Common myeloid progenitor, CD34-positive (primary cell): ENCODE results near the gene C5orf24.
"Not testable (repeated sequence)": the region's sequence is repeated elsewhere in the genome, so short reads cannot be mapped to it uniquely, and the experiment has no call there.

Experiments used
- CTCF ChIA-PET: fragments of 350-600 bp; sonication (Branson Sonifier 250); formaldehyde crosslinking; loops from one replicate; lab custom pipeline; 2021; ENCODE audit warnings: antibody characterized with exemption; lab: Charles Lee
- POLR2A ChIA-PET: fragments of 350-600 bp; sonication (Branson Sonifier 250); formaldehyde crosslinking; loops from one replicate; lab custom pipeline; 2021; ENCODE audit warnings: antibody characterized with exemption; lab: Charles Lee
- DNase-seq, 3 donors: peaks; one replicate each; pipeline versions ENCODE4 v3.0.0 to v3.0.0-alpha.2; 2013
- H3K27ac ChIP-seq, 2 experiments: 1 replicate in 1 of 2; 2 replicates in 1 of 2; pipeline ENCODE4 v1.7.0; 2013; ENCODE audit warnings: inconsistent platforms in 2 of 2, low read length in 2 of 2, mild to moderate bottlenecking in 2 of 2, low read depth in 1 of 2, moderate library complexity in 1 of 2; ENCODE audit not compliant: severe bottlenecking in 2 of 2, insufficient read depth in 1 of 2, poor library complexity in 1 of 2
- H3K27me3 ChIP-seq, 5 experiments: replicated peaks in 2 of 5; 1 replicate in 3 of 5; 2 replicates in 2 of 5; pipeline versions ENCODE4 v1.6.1 to v1.7.0; 2013; ENCODE audit warnings: low read length in 4 of 5, mild to moderate bottlenecking in 2 of 5, moderate library complexity in 2 of 5, inconsistent platforms in 1 of 5; ENCODE audit not compliant: insufficient read depth in 5 of 5, control insufficient read depth in 4 of 5
- H3K36me3 ChIP-seq, 4 experiments: 1 replicate in 2 of 4; 2 replicates in 2 of 4; pipeline versions ENCODE4 v1.6.1 to v1.7.0; 2013; ENCODE audit warnings: low read length in 3 of 4, control low read depth in 1 of 4, mild to moderate bottlenecking in 1 of 4; ENCODE audit not compliant: control insufficient read depth in 4 of 4, insufficient read depth in 4 of 4
- H3K4me1 ChIP-seq, 4 experiments: 1 replicate in 3 of 4; 2 replicates in 1 of 4; pipeline versions ENCODE4 v1.6.1 to v1.7.1; 2013; ENCODE audit warnings: low read length in 3 of 4, mild to moderate bottlenecking in 3 of 4, control low read depth in 1 of 4, inconsistent platforms in 1 of 4, moderate library complexity in 1 of 4; ENCODE audit not compliant: control insufficient read depth in 4 of 4, insufficient read depth in 4 of 4; ENCODE audit errors: control extremely low read depth in 1 of 4
- H3K4me3 ChIP-seq, 7 experiments: 1 replicate in 4 of 7; 2 replicates in 3 of 7; pipeline versions ENCODE4 v1.5.1 to v1.7.0; 2013; ENCODE audit warnings: mild to moderate bottlenecking in 7 of 7, low read length in 6 of 7, moderate library complexity in 6 of 7, inconsistent platforms in 2 of 7, low read depth in 2 of 7, control low read depth in 1 of 7; ENCODE audit not compliant: insufficient read depth in 4 of 7, control insufficient read depth in 1 of 7; ENCODE audit errors: extremely low read depth in 1 of 7
- H3K9me3 ChIP-seq, 5 experiments: 1 replicate in 4 of 5; 2 replicates in 1 of 5; pipeline versions ENCODE4 v1.6.1 to v1.7.1; 2013; ENCODE audit warnings: low read length in 4 of 5, mild to moderate bottlenecking in 2 of 5, inconsistent platforms in 1 of 5, low read depth in 1 of 5, moderate library complexity in 1 of 5; ENCODE audit not compliant: control insufficient read depth in 4 of 5, insufficient read depth in 2 of 5; ENCODE audit errors: control extremely low read depth in 1 of 5
- WGBS: methylation state at CpG from one replicate; pipeline ENCODE4 v1.1.5; 2013; ENCODE audit not compliant: insufficient coverage; 5-methylcytosine and 5-hydroxymethylcytosine counted together

The C5orf24 gene

GRCh38 chr5:134881711-134882110, 35.9 kb downstream of the C5orf24 start:
- H3K4me3 ChIP-seq, DNase-seq, H3K36me3 ChIP-seq, POLR2A ChIA-PET, H3K4me1 ChIP-seq, H3K27ac ChIP-seq, CTCF ChIA-PET, H3K27me3 ChIP-seq, H3K9me3 ChIP-seq: not testable (repeated sequence)
- 91% methylated on average over 14 of the region's 30 CpGs for WGBS

GRCh38 chr5:134887593-134888159, 41.9 kb downstream of the C5orf24 start:
- Histone ChIP-seq H3K27me3 (no peaks in the 10 kb centered on the region), H3K4me1 (no peaks in the 10 kb centered on the region), H3K36me3 (peaks cover 15 to 35% (median 23%) of the 10 kb centered on the region in 4 experiments), H3K9me3 (peaks cover 0 to 10% (median 0%) of the 10 kb centered on the region in 5 experiments), H3K27ac (no peak overlapping the region), H3K4me3 (no peak overlapping the region)
- DNase-seq = no peak
- 97% methylated on average over 14 of the region's 14 CpGs for WGBS
- CTCF ChIA-PET = no interaction called here
- POLR2A ChIA-PET = no interaction called here

- no peaks in the 10 kb centered on the region for H3K4me1 ChIP-seq
- no peak overlapping the region for H3K27ac ChIP-seq
- 98% methylated on average over 7 of the region's 8 CpGs for WGBS
- no peak overlapping the region for H3K4me3 ChIP-seq
- no peaks in the 10 kb centered on the region for H3K27me3 ChIP-seq
- peaks cover 0 to 10% (median 0%) of the 10 kb centered on the region in 5 experiments for H3K9me3 ChIP-seq
- ChIA-PET CTCF (no interaction called here), POLR2A (no interaction called here)
- peaks cover 24 to 43% (median 28%) of the 10 kb centered on the region in 4 experiments for H3K36me3 ChIP-seq
- DNase-seq = no peak
Measured at GRCh38 chr5:134889335-134889734, 43.6 kb downstream of the C5orf24 start.

- no peaks in the 10 kb centered on the region for H3K4me1 ChIP-seq
- peaks cover 26 to 47% (median 28%) of the 10 kb centered on the region in 4 experiments for H3K36me3 ChIP-seq
- CTCF ChIA-PET = no interaction called here
- no peak overlapping the region for H3K27ac ChIP-seq
- POLR2A ChIA-PET = no interaction called here
- H3K4me3 ChIP-seq = no peak overlapping the region
- no peak for DNase-seq
- H3K9me3 ChIP-seq = peaks cover 0 to 10% (median 0%) of the 10 kb centered on the region in 5 experiments
- H3K27me3 ChIP-seq = no peaks in the 10 kb centered on the region
- WGBS = no CpG with 5 or more reads among the region's 1 CpG
Measured at GRCh38 chr5:134891473-134891872, 45.7 kb downstream of the C5orf24 start.

GRCh38 chr5:134892282-134892681, 46.5 kb downstream of the C5orf24 start:
- no peak overlapping the region for H3K4me3 ChIP-seq
- H3K27me3 ChIP-seq = no peaks in the 10 kb centered on the region
- no peak overlapping the region for H3K27ac ChIP-seq
- ChIA-PET CTCF (interaction anchor here (0.7 kb wide), 1 partner anchor 9 kb away, joined by 3 read pairs; no protein-coding TSS in a partner anchor), POLR2A (no interaction called here)
- H3K9me3 ChIP-seq = peaks cover 0 to 10% (median 0%) of the 10 kb centered on the region in 5 experiments
- H3K4me1 ChIP-seq = no peaks in the 10 kb centered on the region
- no peak for DNase-seq
- H3K36me3 ChIP-seq = peaks cover 26 to 48% (median 30%) of the 10 kb centered on the region in 4 experiments
- no CpG with 5 or more reads among the region's 3 CpGs for WGBS

DNA sequence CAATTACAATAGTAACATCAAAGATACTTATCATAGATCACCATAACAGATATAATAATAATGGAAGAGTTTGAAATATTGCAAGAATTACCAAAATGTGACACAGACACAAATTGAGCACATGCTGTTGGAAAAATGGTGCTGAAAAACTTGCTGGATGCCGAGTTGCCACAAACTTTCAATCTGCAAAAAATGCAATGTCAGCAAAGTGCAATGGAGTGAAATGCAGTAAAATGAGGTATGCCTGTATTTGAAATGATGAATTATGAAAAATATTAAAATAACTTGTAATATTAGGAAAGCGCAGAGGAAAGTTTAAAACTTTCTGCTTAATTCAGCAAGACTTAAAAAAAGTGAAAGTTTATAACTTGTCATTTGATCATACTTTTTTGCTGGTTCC, 47.2 kb downstream of the C5orf24 start:
- POLR2A ChIA-PET = interaction anchor here (0.5 kb wide), 1 partner anchor 9 kb away, joined by 3 read pairs; no protein-coding TSS in a partner anchor
- CTCF ChIA-PET = no interaction called here

GRCh38 chr5:134893748-134894505, 48.2 kb downstream of the C5orf24 start:
- CTCF ChIA-PET = no interaction called here
- H3K4me3 ChIP-seq = no peak overlapping the region

More for the DNA sequence above, 47.2 kb downstream of the C5orf24 start:
- no peaks in the 10 kb centered on the region for H3K27me3 ChIP-seq
- 100% methylated on average over 1 of the region's 2 CpGs for WGBS
- H3K9me3 ChIP-seq = peaks cover 0 to 10% (median 0%) of the 10 kb centered on the region in 5 experiments
- H3K4me1 ChIP-seq = no peaks in the 10 kb centered on the region
- no peak overlapping the region for H3K27ac ChIP-seq
- no peak overlapping the region for H3K4me3 ChIP-seq
- peaks cover 23 to 50% (median 25%) of the 10 kb centered on the region in 4 experiments for H3K36me3 ChIP-seq
- no peak for DNase-seq

More at GRCh38 chr5:134893748-134894505, 48.2 kb downstream of the C5orf24 start:
- POLR2A ChIA-PET = no interaction called here
- peaks cover 17 to 49% (median 21%) of the 10 kb centered on the region in 4 experiments for H3K36me3 ChIP-seq
- H3K4me1 ChIP-seq = no peaks in the 10 kb centered on the region
- H3K9me3 ChIP-seq = peaks cover 0 to 10% (median 0%) of the 10 kb centered on the region in 5 experiments
- WGBS = 100% methylated on average over 7 of the region's 7 CpGs
- no peak overlapping the region for H3K27ac ChIP-seq
- H3K27me3 ChIP-seq = no peaks in the 10 kb centered on the region
- DNase-seq = no peak
